Measurements from ENCODE around the gene CHD6. TPM values are rescaled to one million over a fixed set of nuclear protein-coding genes. Genes with fewer than 3 reads are reported as not detected.
A peak's percentile ranks its signal among the peaks of the same experiment; 100 is the strongest.

The CHD6 gene
- total RNA-seq, 1 experiment from 2014 or later: 51.1 TPM

GRCh38 chr20:41476013-41476441, 142.2 kb downstream of the CHD6 start:
- ChIA-PET CTCF (no interaction called here), POLR2A (ENCODE audit: unreplicated experiment) (no interaction called here)
- Histone ChIP-seq H3K27me3 (ENCODE audit: insufficient read depth, low read depth) (no peaks in the 10 kb centered on the region), H2AFZ (no peak overlapping the region), H3K4me1 (replicated peaks; ENCODE audit: insufficient read depth) (peaks cover 20% of the 10 kb centered on the region), H4K20me1 (ENCODE audit: insufficient read depth) (no peaks in the 10 kb centered on the region), H3K9me2 (ENCODE audit: insufficient read depth) (no peaks in the 10 kb centered on the region), H3K9me3 (ENCODE audit: insufficient read depth, low read depth) (no peaks in the 10 kb centered on the region), H3K4me3 (no peak overlapping the region), H3F3A (ENCODE audit: insufficient read depth, low read depth) (peaks cover 13% of the 10 kb centered on the region), H3K27ac (peak overlapping the region; percentile 15), H3K36me3 (ENCODE audit: low read depth) (0 out of 2 replicates have a peak, but pooled peaks cover 8% of the 10 kb centered on the region), H3K4me2 (peak overlapping the region; percentile 11), H3K79me2 (ENCODE audit: low read depth) (no peaks in the 10 kb centered on the region)
- intact Hi-C loops (cut with micrococcal nuclease; ENCODE audit: unreplicated experiment): loop anchor here (5.0 kb wide), 1 partner anchor 216 kb away; no protein-coding TSS in a partner anchor
- TF ChIP-seq CTCF (conservative IDR thresholded peaks at IDR 0.05) (no peak), EZH2 (IDR thresholded peaks at IDR 0.05; ENCODE audit: low read depth) (no peak)
- peak; percentile 34 to 90 for DNase-seq
- BruUV-seq (replicated peaks): no TSS peak

DNA sequence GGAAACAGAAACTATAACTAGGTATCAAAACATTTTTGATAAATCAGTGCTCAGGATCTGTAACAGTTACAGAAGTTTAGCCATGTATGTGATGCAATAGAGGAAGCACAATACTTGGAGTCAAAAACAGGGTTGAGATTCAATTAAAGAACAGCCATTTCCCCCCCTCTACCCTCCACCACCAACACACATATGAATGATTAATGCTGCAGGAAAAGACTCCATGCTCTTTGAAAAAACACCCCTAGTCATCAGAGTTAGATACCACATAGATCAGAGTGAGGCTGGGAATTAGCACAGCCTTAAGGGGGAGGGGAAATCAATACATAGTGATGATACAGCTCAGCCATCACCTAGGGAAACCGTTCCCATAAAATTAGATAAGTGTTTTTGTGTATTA, 142.7 kb downstream of the CHD6 start:
- Histone ChIP-seq H3K9me2 (ENCODE audit: insufficient read depth) (no peaks in the 10 kb centered on the region), H4K20me1 (ENCODE audit: insufficient read depth) (no peaks in the 10 kb centered on the region), H3K79me2 (ENCODE audit: low read depth) (no peaks in the 10 kb centered on the region), H3K4me1 (replicated peaks; ENCODE audit: insufficient read depth) (peaks cover 20% of the 10 kb centered on the region), H2AFZ (no peak overlapping the region), H3F3A (ENCODE audit: insufficient read depth, low read depth) (peaks cover 13% of the 10 kb centered on the region), H3K9me3 (ENCODE audit: insufficient read depth, low read depth) (no peaks in the 10 kb centered on the region), H3K36me3 (ENCODE audit: low read depth) (0 out of 2 replicates have a peak, but pooled peaks cover 8% of the 10 kb centered on the region), H3K27me3 (ENCODE audit: insufficient read depth, low read depth) (no peaks in the 10 kb centered on the region), H3K27ac (peak overlapping the region; percentile 15), H3K4me2 (peak overlapping the region; percentile 11), H3K4me3 (no peak overlapping the region)
- no peak for DNase-seq
- BruUV-seq (replicated peaks): no TSS peak
- CTCF ChIA-PET: no interaction called here
- POLR2A ChIA-PET (ENCODE audit: unreplicated experiment): no interaction called here
- intact Hi-C loops (cut with micrococcal nuclease; ENCODE audit: unreplicated experiment): loop anchor here (5.0 kb wide), 1 partner anchor 217 kb away; no protein-coding TSS in a partner anchor
- no peak for TF ChIP-seq CTCF (conservative IDR thresholded peaks at IDR 0.05)
- no peak for TF ChIP-seq EZH2 (IDR thresholded peaks at IDR 0.05; ENCODE audit: low read depth)

- Histone ChIP-seq H3K4me1 (replicated peaks; ENCODE audit: insufficient read depth) (peaks cover 6% of the 10 kb centered on the region), H3K4me3 (no peak overlapping the region), H3F3A (ENCODE audit: insufficient read depth, low read depth) (no peaks in the 10 kb centered on the region; the same call in 1 of the 2 replicates), H3K4me2 (no peak overlapping the region), H3K9me3 (ENCODE audit: insufficient read depth, low read depth) (no peaks in the 10 kb centered on the region), H3K9me2 (ENCODE audit: insufficient read depth) (no peaks in the 10 kb centered on the region), H3K79me2 (ENCODE audit: low read depth) (no peaks in the 10 kb centered on the region), H2AFZ (no peak overlapping the region), H4K20me1 (ENCODE audit: insufficient read depth) (no peaks in the 10 kb centered on the region), H3K27me3 (ENCODE audit: insufficient read depth, low read depth) (no peaks in the 10 kb centered on the region), H3K36me3 (ENCODE audit: low read depth) (peaks cover 9% of the 10 kb centered on the region; the same call in 1 of the 2 replicates), H3K27ac (no peak overlapping the region)
- BruUV-seq (replicated peaks): no TSS peak
- ChIA-PET CTCF (no interaction called here), POLR2A (ENCODE audit: unreplicated experiment) (no interaction called here)
- intact Hi-C loops (cut with micrococcal nuclease; ENCODE audit: unreplicated experiment): no loop called here
- TF ChIP-seq EZH2 (IDR thresholded peaks at IDR 0.05; ENCODE audit: low read depth) (no peak), CTCF (conservative IDR thresholded peaks at IDR 0.05) (no peak)
- DNase-seq: no peak
Measured at GRCh38 chr20:41470362-41471095, 147.6 kb downstream of the CHD6 start.

Data from PC-9 (cell line).